Neutrophil (primary cell): Measurements from ENCODE around the gene CSNK1G1.

Source experiments
- H3K27ac ChIP-seq: fragments of 200-600 bp; sonication (generic); 2 replicates; pipeline ENCODE4 v1.5.1; 2016; ENCODE audit warnings: mild to moderate bottlenecking, moderate library complexity
- H3K27me3 ChIP-seq: fragments of 200-600 bp; sonication (generic); 2 replicates; pipeline ENCODE4 v1.6.0; 2016; ENCODE audit warnings: mild to moderate bottlenecking
- H3K36me3 ChIP-seq: fragments of 200-600 bp; sonication (generic); 2 replicates; pipeline ENCODE4 v1.5.1; 2017
- H3K4me1 ChIP-seq, 2 experiments: fragments of 200-600 bp in 1 of 2; sonication (generic) in 1 of 2; 1 replicate in 1 of 2; 2 replicates in 1 of 2; pipeline versions ENCODE4 v1.5.1 to v1.6.1; 2013 to 2016; ENCODE audit warnings: low read depth in 1 of 2, low read length in 1 of 2, mild to moderate bottlenecking in 1 of 2, moderate library complexity in 1 of 2; ENCODE audit not compliant: control insufficient read depth in 1 of 2, insufficient read depth in 1 of 2
- H3K4me3 ChIP-seq, 2 experiments: fragments of 200-600 bp in 1 of 2; sonication (generic) in 1 of 2; 1 replicate in 1 of 2; 2 replicates in 1 of 2; pipeline ENCODE4 v1.5.1; 2013 to 2016; ENCODE audit warnings: low read depth in 1 of 2, low read length in 1 of 2, mild to moderate bottlenecking in 1 of 2, moderate library complexity in 1 of 2
- H3K9me3 ChIP-seq: fragments of 200-600 bp; sonication (generic); 2 replicates; pipeline ENCODE4 v1.5.1; 2016
- TF ChIP-seq, protein P1 (sequence below): fragments of 200-600 bp; sonication (generic); IDR thresholded peaks from 2 replicates; pipeline ENCODE4 v1.5.1; 2016; ENCODE audit warnings: antibody characterized with exemption

CSNK1G1 gene

GRCh38 chr15:64162478-64162868 lies 193.5 kb downstream of the CSNK1G1 start:
- Histone ChIP-seq H3K27me3 (no peaks in the 10 kb centered on the region), H3K36me3 (peaks cover 40% of the 10 kb centered on the region), H3K4me1 (peaks cover 40 to 43% of the 10 kb centered on the region in 2 experiments), H3K27ac (peak overlapping the region; percentile 94), H3K9me3 (no peaks in the 10 kb centered on the region), H3K4me3 (peak overlapping the region; percentile 78)
- TF ChIP-seq, protein P1, sequence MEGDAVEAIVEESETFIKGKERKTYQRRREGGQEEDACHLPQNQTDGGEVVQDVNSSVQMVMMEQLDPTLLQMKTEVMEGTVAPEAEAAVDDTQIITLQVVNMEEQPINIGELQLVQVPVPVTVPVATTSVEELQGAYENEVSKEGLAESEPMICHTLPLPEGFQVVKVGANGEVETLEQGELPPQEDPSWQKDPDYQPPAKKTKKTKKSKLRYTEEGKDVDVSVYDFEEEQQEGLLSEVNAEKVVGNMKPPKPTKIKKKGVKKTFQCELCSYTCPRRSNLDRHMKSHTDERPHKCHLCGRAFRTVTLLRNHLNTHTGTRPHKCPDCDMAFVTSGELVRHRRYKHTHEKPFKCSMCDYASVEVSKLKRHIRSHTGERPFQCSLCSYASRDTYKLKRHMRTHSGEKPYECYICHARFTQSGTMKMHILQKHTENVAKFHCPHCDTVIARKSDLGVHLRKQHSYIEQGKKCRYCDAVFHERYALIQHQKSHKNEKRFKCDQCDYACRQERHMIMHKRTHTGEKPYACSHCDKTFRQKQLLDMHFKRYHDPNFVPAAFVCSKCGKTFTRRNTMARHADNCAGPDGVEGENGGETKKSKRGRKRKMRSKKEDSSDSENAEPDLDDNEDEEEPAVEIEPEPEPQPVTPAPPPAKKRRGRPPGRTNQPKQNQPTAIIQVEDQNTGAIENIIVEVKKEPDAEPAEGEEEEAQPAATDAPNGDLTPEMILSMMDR = no peak

DNA sequence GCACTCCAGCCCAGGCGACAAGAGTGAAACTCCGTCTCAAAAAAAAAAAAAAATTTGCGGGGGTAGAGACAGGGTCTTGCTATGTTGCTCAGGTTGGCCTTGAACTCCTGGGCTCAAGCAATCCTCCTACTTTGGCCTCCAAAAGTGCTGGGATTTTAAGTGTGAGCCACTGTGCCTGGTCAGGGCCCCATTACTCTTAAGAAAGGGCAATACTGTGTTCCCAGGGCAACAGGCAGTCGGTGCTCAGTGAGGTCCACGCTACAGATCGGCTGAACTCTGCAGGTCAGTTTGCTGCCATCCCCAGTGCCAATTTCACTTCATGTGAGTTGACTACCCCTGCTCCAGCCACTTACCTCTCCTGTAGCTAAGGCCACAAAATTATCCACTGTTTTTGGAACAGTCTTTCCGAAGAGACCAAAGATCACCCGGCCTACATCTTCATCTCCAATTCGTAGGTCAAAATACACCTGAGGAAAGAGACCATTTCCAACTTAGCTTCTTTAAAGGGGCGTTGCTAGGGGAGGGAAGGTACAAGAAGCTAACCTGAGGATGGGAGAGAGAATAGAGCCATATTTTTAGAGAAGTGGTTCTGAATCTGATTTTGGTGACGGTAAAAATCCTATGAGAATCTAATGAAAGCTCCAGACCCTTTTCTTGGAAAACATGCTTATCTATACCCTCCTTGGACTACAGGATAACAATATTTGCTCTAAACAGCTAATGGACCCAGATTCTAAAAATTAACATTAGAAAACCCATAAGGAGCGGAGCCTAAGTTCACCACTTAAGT lies 194.1 kb downstream of the CSNK1G1 start:
- peak overlapping the region; percentile 94 for H3K27ac ChIP-seq
- peaks cover 40 to 43% of the 10 kb centered on the region in 2 experiments for H3K4me1 ChIP-seq

GRCh38 chr15:64158363-64159134 lies 197.4 kb downstream of the CSNK1G1 start:
- no peak overlapping the region for H3K27ac ChIP-seq
- peaks cover 19 to 23% of the 10 kb centered on the region in 2 experiments for H3K4me1 ChIP-seq
- TF ChIP-seq, protein P1 = no peak
- no peaks in the 10 kb centered on the region for H3K9me3 ChIP-seq
- H3K36me3 ChIP-seq = peaks cover 78% of the 10 kb centered on the region
- no peak overlapping the region for H3K4me3 ChIP-seq
- no peaks in the 10 kb centered on the region for H3K27me3 ChIP-seq

More for the DNA sequence above, 194.1 kb downstream of the CSNK1G1 start:
- no peaks in the 10 kb centered on the region for H3K9me3 ChIP-seq
- peaks cover 46% of the 10 kb centered on the region for H3K36me3 ChIP-seq
- H3K27me3 ChIP-seq = no peaks in the 10 kb centered on the region
- TF ChIP-seq, protein P1 = no peak
- peak overlapping the region; percentile 78 for H3K4me3 ChIP-seq

- Histone ChIP-seq H3K27me3 (peaks cover 9% of the 10 kb centered on the region), H3K9me3 (no peaks in the 10 kb centered on the region), H3K36me3 (peaks cover 78% of the 10 kb centered on the region), H3K27ac (peak overlapping the region; percentile 18), H3K4me1 (peaks cover 26 to 27% of the 10 kb centered on the region in 2 experiments), H3K4me3 (no peak overlapping the region)
- TF ChIP-seq, protein P1 = no peak
Measured at GRCh38 chr15:64157599-64158125, 198.3 kb downstream of the CSNK1G1 start.

DNA sequence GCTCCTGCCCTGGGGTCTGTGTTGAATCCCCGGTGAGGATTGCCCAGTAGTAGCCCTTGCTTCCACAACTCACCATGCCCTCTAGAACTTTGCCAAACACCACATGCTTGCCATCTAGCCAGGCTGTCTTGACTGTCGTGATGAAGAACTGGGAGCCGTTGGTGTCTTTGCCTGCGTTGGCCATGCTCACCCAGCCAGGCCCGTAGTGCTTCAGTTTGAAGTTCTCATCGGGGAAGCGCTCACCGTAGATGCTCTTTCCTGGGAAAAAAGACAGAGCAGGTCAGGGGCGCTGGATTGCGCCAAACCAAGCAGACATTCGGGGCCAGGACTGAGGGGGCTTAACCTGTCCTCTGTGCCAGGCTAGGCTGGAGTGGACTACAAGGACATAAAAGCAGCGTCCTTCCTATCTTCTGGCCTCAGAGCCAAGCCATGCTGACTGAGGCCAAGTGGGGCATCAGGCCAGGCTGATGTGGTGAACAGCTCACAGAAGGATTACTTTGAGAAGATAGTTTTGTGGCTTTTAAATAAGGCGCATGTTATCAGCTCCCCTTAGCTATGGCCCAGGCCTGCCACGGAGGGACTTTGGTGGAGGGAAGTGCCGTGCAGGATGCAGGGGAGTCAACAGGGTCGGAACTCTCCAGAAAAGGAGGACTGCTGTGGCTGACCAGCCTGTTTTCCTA lies 199.2 kb downstream of the CSNK1G1 start:
- peaks cover 78% of the 10 kb centered on the region for H3K36me3 ChIP-seq

More for the DNA sequence above, 199.2 kb downstream of the CSNK1G1 start:
- TF ChIP-seq, protein P1 = no peak
- Histone ChIP-seq H3K9me3 (no peaks in the 10 kb centered on the region), H3K4me1 (peaks cover 28% of the 10 kb centered on the region in 2 experiments), H3K4me3 (no peak overlapping the region), H3K27me3 (peaks cover 17% of the 10 kb centered on the region), H3K27ac (no peak overlapping the region)
